ENCODE results near the gene AKAP6. TPM values are rescaled to one million over a fixed set of nuclear protein-coding genes. Genes with fewer than 3 reads are reported as not detected.

The AKAP6 gene
- total RNA-seq, 1 donor from 2014 or later: 4.7 TPM

DNA sequence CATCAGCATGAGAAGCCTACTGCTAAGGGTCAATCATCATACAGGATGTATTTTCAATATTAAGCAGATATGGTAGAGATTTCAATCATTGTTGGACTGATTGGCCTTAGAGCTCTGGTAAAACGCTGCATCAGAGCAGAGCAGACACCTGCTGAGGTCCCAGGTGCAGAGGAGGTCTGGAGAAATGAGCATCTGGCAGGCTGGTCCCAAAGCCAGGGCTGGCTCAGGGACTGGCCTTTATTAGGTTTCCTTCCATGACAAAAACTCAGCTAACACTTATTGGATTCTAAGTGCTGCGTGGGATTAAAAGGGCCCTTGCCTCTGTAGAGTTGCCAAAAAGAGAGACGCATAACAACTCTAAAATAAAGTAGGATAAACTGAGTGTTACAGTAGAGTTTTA, 29.7 kb downstream of the AKAP6 start:
- H3K4me3 Mint-ChIP-seq: no peak overlapping the region
- H3K36me3 Mint-ChIP-seq: no peaks in the 10 kb centered on the region
- no peak overlapping the region for H3K27ac Mint-ChIP-seq
- no peak for TF ChIP-seq CTCF (conservative IDR thresholded peaks at IDR 0.05)
- DNase-seq (ENCODE audit: extremely low spot score, unreplicated experiment): no peak
- H3K9me3 Mint-ChIP-seq: no peaks in the 10 kb centered on the region
- no peaks in the 10 kb centered on the region for H3K4me1 Mint-ChIP-seq (ENCODE audit: unreplicated experiment)
- H3K27me3 Mint-ChIP-seq: no peaks in the 10 kb centered on the region

- H3K27ac Mint-ChIP-seq: no peak overlapping the region
- no peak for TF ChIP-seq CTCF (conservative IDR thresholded peaks at IDR 0.05)
- H3K36me3 Mint-ChIP-seq: no peaks in the 10 kb centered on the region
- H3K27me3 Mint-ChIP-seq: no peaks in the 10 kb centered on the region
- no peak for DNase-seq (ENCODE audit: extremely low spot score, unreplicated experiment)
- H3K4me1 Mint-ChIP-seq (ENCODE audit: unreplicated experiment): peaks cover 11% of the 10 kb centered on the region
- no peak overlapping the region for H3K4me3 Mint-ChIP-seq
- H3K9me3 Mint-ChIP-seq: no peaks in the 10 kb centered on the region
Measured at GRCh38 chr14:32361674-32362073, 32.6 kb downstream of the AKAP6 start.

- DNase-seq (ENCODE audit: extremely low spot score, unreplicated experiment): no peak
- Mint-ChIP-seq H3K27ac (no peak overlapping the region), H3K4me3 (no peak overlapping the region)
Measured at GRCh38 chr14:32363761-32364160, 34.7 kb downstream of the AKAP6 start.

GRCh38 chr14:32364941-32365340, 35.8 kb downstream of the AKAP6 start:
- Mint-ChIP-seq H3K27ac (no peak overlapping the region), H3K4me1 (ENCODE audit: unreplicated experiment) (peaks cover 21% of the 10 kb centered on the region), H3K4me3 (no peak overlapping the region), H3K9me3 (no peaks in the 10 kb centered on the region), H3K27me3 (no peaks in the 10 kb centered on the region), H3K36me3 (no peaks in the 10 kb centered on the region)
- no peak for TF ChIP-seq CTCF (conservative IDR thresholded peaks at IDR 0.05)
- no peak for DNase-seq (ENCODE audit: extremely low spot score, unreplicated experiment)

More at GRCh38 chr14:32363761-32364160, 34.7 kb downstream of the AKAP6 start:
- Mint-ChIP-seq H3K9me3 (no peaks in the 10 kb centered on the region), H3K36me3 (no peaks in the 10 kb centered on the region), H3K4me1 (ENCODE audit: unreplicated experiment) (peaks cover 21% of the 10 kb centered on the region), H3K27me3 (no peaks in the 10 kb centered on the region)
- no peak for TF ChIP-seq CTCF (conservative IDR thresholded peaks at IDR 0.05)

- Mint-ChIP-seq H3K36me3 (no peaks in the 10 kb centered on the region), H3K27me3 (no peaks in the 10 kb centered on the region), H3K9me3 (no peaks in the 10 kb centered on the region), H3K4me1 (ENCODE audit: unreplicated experiment) (peaks cover 21% of the 10 kb centered on the region), H3K27ac (no peak overlapping the region), H3K4me3 (no peak overlapping the region)
- TF ChIP-seq CTCF (conservative IDR thresholded peaks at IDR 0.05): peak; percentile 37
- no peak for DNase-seq (ENCODE audit: extremely low spot score, unreplicated experiment)
Measured at GRCh38 chr14:32366256-32366879, 37.3 kb downstream of the AKAP6 start.

GRCh38 chr14:32366986-32367385, 37.9 kb downstream of the AKAP6 start:
- no peaks in the 10 kb centered on the region for H3K9me3 Mint-ChIP-seq
- no peak for DNase-seq (ENCODE audit: extremely low spot score, unreplicated experiment)
- peaks cover 21% of the 10 kb centered on the region for H3K4me1 Mint-ChIP-seq (ENCODE audit: unreplicated experiment)
- no peaks in the 10 kb centered on the region for H3K36me3 Mint-ChIP-seq
- no peak overlapping the region for H3K27ac Mint-ChIP-seq
- TF ChIP-seq CTCF (conservative IDR thresholded peaks at IDR 0.05): no peak
- H3K4me3 Mint-ChIP-seq: no peak overlapping the region
- no peaks in the 10 kb centered on the region for H3K27me3 Mint-ChIP-seq
